ENCODE data around the gene IL17RB.

Gene IL17RB

GRCh38 chr3:53811143-53811927, 35.0 kb upstream of the IL17RB start:
- in situ Hi-C loops (cut with MboI; ENCODE audit: low sequenced_read_pairs): no loop called here

GRCh38 chr3:53812434-53812833, 33.9 kb upstream of the IL17RB start:
- in situ Hi-C loops (cut with MboI; ENCODE audit: low sequenced_read_pairs): no loop called here

- in situ Hi-C loops (cut with MboI; ENCODE audit: low sequenced_read_pairs): no loop called here
Observed at GRCh38 chr3:53813229-53813628, 33.1 kb upstream of the IL17RB start.

GRCh38 chr3:53813876-53814275, 32.5 kb upstream of the IL17RB start:
- in situ Hi-C loops (cut with MboI; ENCODE audit: low sequenced_read_pairs): no loop called here

- in situ Hi-C loops (cut with MboI; ENCODE audit: low sequenced_read_pairs): no loop called here
Observed at GRCh38 chr3:53815067-53815466, 31.3 kb upstream of the IL17RB start.

- in situ Hi-C loops (cut with MboI; ENCODE audit: low sequenced_read_pairs): no loop called here
Observed at GRCh38 chr3:53815651-53816050, 30.7 kb upstream of the IL17RB start.

- in situ Hi-C loops (cut with MboI; ENCODE audit: low sequenced_read_pairs): no loop called here
Observed at GRCh38 chr3:53816425-53816824, 29.9 kb upstream of the IL17RB start.

GRCh38 chr3:53817211-53817610, 29.2 kb upstream of the IL17RB start:
- in situ Hi-C loops (cut with MboI; ENCODE audit: low sequenced_read_pairs): no loop called here

- in situ Hi-C loops (cut with MboI; ENCODE audit: low sequenced_read_pairs): no loop called here
Observed at GRCh38 chr3:53817809-53818208, 28.6 kb upstream of the IL17RB start.

- in situ Hi-C loops (cut with MboI; ENCODE audit: low sequenced_read_pairs): no loop called here
Observed at GRCh38 chr3:53818221-53819162, 27.9 kb upstream of the IL17RB start.

- in situ Hi-C loops (cut with MboI; ENCODE audit: low sequenced_read_pairs): no loop called here
Observed at GRCh38 chr3:53819163-53819868, 27.1 kb upstream of the IL17RB start.

- in situ Hi-C loops (cut with MboI; ENCODE audit: low sequenced_read_pairs): no loop called here
Observed at GRCh38 chr3:53820084-53820483, 26.3 kb upstream of the IL17RB start.

- in situ Hi-C loops (cut with MboI; ENCODE audit: low sequenced_read_pairs): no loop called here
Observed at GRCh38 chr3:53820756-53821580, 25.4 kb upstream of the IL17RB start.

GRCh38 chr3:53821631-53822121, 24.7 kb upstream of the IL17RB start:
- in situ Hi-C loops (cut with MboI; ENCODE audit: low sequenced_read_pairs): no loop called here

- in situ Hi-C loops (cut with MboI; ENCODE audit: low sequenced_read_pairs): no loop called here
Observed at GRCh38 chr3:53822331-53822741, 24.0 kb upstream of the IL17RB start.

- in situ Hi-C loops (cut with MboI; ENCODE audit: low sequenced_read_pairs): no loop called here
Observed at GRCh38 chr3:53823026-53823955, 23.1 kb upstream of the IL17RB start.

GRCh38 chr3:53823956-53824657, 22.3 kb upstream of the IL17RB start:
- in situ Hi-C loops (cut with MboI; ENCODE audit: low sequenced_read_pairs): no loop called here

GRCh38 chr3:53824795-53825194, 21.6 kb upstream of the IL17RB start:
- in situ Hi-C loops (cut with MboI; ENCODE audit: low sequenced_read_pairs): no loop called here

GRCh38 chr3:53826048-53826447, 20.3 kb upstream of the IL17RB start:
- in situ Hi-C loops (cut with MboI; ENCODE audit: low sequenced_read_pairs): no loop called here

All from HL-60/S4 treated with phorbol 12-myristate 13-acetate at 8.2 ng/mL for 4 days and 3 days (cell line).